ENCODE results near the gene BCL7A.
"Not testable (repeated sequence)": the region's sequence is repeated elsewhere in the genome, so short reads cannot be mapped to it uniquely, and the experiment has no call there.

The BCL7A gene

GRCh38 chr12:121980892-121981272, 40.8 kb upstream of the BCL7A start:
- TF ChIP-seq CTCF (IDR thresholded peaks at IDR 0.05): no peak
- Histone ChIP-seq H3K9me3 (no peaks in the 10 kb centered on the region), H3K4me1 (no peaks in the 10 kb centered on the region), H3K36me3 (no peaks in the 10 kb centered on the region), H3K4me3 (no peak overlapping the region), H3K27ac (no peak overlapping the region), H3K27me3 (no peaks in the 10 kb centered on the region)
- intact Hi-C loops (cut with DNase I; ENCODE audit: low total_unique reads): no loop called here
- DNase-seq: no peak

- H3K9me3 ChIP-seq: no peaks in the 10 kb centered on the region
- no peak for DNase-seq
- intact Hi-C loops (cut with DNase I; ENCODE audit: low total_unique reads): no loop called here
- no peak overlapping the region for H3K4me3 ChIP-seq
- no peak overlapping the region for H3K27ac ChIP-seq
- no peak for TF ChIP-seq CTCF (IDR thresholded peaks at IDR 0.05)
- no peaks in the 10 kb centered on the region for H3K27me3 ChIP-seq
- H3K4me1 ChIP-seq: no peaks in the 10 kb centered on the region
- H3K36me3 ChIP-seq: no peaks in the 10 kb centered on the region
Measured at GRCh38 chr12:121981456-121981855, 40.2 kb upstream of the BCL7A start.

- H3K4me3 ChIP-seq: no peak overlapping the region
- H3K36me3 ChIP-seq: no peaks in the 10 kb centered on the region
- intact Hi-C loops (cut with DNase I; ENCODE audit: low total_unique reads): no loop called here
- no peaks in the 10 kb centered on the region for H3K27me3 ChIP-seq
- DNase-seq: no peak
- H3K4me1 ChIP-seq: no peaks in the 10 kb centered on the region
- no peak overlapping the region for H3K27ac ChIP-seq
- no peak for TF ChIP-seq CTCF (IDR thresholded peaks at IDR 0.05)
- H3K9me3 ChIP-seq: no peaks in the 10 kb centered on the region
Measured at GRCh38 chr12:121982950-121983349, 38.7 kb upstream of the BCL7A start.

- no peak for TF ChIP-seq CTCF (IDR thresholded peaks at IDR 0.05)
- no peak for DNase-seq
- Histone ChIP-seq H3K36me3 (no peaks in the 10 kb centered on the region), H3K4me1 (no peaks in the 10 kb centered on the region), H3K9me3 (no peaks in the 10 kb centered on the region), H3K4me3 (no peak overlapping the region), H3K27ac (no peak overlapping the region), H3K27me3 (no peaks in the 10 kb centered on the region)
- intact Hi-C loops (cut with DNase I; ENCODE audit: low total_unique reads): no loop called here
Measured at GRCh38 chr12:121983536-121984210, 38.0 kb upstream of the BCL7A start.

GRCh38 chr12:121986489-121987245, 35.0 kb upstream of the BCL7A start:
- TF ChIP-seq CTCF (IDR thresholded peaks at IDR 0.05): no peak
- Histone ChIP-seq H3K36me3 (no peaks in the 10 kb centered on the region), H3K27me3 (no peaks in the 10 kb centered on the region), H3K27ac (no peak overlapping the region), H3K9me3 (no peaks in the 10 kb centered on the region), H3K4me3 (no peak overlapping the region), H3K4me1 (no peaks in the 10 kb centered on the region)
- intact Hi-C loops (cut with DNase I; ENCODE audit: low total_unique reads): no loop called here
- no peak for DNase-seq

GRCh38 chr12:121988519-121988918, 33.2 kb upstream of the BCL7A start:
- H3K4me3 ChIP-seq; H3K36me3 ChIP-seq; intact Hi-C loops (cut with DNase I; ENCODE audit: low total_unique reads); H3K27me3 ChIP-seq; DNase-seq; H3K27ac ChIP-seq; H3K9me3 ChIP-seq; H3K4me1 ChIP-seq: not testable (repeated sequence)
